ENCODE measurements around the gene S100A4.
"Not testable (repeated sequence)": the region's sequence is repeated elsewhere in the genome, so short reads cannot be mapped to it uniquely, and the experiment has no call there.

Gene S100A4

DNA sequence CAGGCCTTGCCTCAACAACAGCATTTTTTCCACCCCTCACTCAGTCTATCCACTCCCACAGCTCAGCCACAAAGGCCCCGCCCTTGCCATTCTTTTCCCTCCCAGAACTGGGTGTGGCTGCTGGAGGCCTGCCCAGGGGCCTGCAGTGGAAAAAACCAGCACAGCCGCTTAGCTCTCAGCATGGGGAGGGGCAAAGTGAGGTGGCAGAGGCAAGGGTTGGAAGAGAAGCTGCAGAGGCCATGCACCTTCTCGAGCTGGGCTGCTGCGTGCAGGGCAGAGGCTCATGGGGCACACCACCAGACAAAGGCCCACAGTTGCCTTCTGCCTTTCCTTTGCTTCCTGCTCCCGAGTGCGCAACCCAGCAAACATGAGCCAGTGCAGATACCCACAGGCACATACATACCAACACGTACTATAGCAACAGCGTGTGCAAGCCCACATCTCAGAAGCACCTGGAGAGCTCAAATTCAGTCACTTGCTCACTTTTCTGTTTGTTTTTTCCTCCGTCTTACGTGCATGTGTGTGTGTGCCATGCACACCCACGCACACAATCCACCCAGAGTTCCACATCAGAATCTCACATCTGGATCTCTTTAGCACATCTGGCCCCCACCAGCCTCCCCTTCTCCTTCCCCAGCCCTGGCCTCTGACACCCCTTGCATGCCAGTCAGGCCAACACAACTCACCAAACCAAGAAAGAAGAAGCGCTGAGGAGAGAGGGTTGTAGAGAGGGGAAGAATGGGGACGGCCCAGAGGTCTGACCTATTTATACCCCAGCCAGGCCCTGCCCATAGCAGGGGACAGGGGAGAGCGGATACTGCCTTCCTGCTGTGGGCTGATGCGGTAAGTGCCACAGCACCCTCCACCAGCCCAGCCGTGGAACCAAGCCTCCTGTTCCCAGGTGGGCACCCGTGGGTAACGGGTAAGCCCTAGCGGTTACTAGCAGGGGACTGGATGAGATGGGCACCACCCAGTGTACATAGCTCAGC, at the start of gene S100A4:
Gene S100A4 (minus strand): TSS at position 740 of the 989 bp plus-strand sequence. CDS start 1,012 bp downstream, outside the sequence.
- peak; percentile 88 for DNase-seq

DNA sequence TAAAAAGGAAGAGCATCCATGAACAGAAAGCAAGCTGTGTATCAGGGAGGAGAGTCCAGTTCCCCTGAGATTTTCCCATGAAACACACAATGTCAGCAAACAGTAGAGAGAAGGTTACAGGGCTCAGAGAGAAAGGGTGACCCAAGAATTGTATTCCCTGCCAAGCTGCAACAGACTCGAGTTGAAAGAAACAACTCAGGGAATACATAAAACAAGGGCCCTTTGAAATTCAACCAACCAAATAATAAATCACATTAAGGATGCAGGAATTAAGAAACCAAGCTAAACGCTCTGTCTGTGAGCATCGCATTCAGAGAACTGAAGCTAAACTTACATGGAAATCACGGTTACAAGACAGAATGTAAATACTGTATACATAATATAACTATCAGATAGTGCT, 47.1 kb upstream of the S100A4 start:
- DNase-seq = no peak

DNA sequence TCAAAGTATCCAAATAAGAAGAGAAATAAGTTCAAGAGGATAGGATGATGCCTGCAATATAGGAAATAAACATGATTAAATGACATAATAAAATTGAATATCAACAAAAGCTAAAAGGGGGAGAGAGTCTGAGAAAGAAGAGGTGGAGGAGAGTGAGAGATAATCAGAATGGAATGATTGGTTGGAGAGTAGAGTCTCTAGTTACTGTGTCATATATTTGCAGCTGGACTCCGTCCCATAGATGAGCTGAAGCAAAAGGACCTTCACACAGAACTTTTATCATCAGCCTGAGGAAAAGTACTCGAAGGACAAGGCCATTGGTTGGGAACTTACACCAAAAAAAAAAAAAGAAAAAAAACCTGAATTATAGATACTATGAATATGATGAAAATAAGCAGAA, 42.9 kb upstream of the S100A4 start:
- DNase-seq = no peak

DNA sequence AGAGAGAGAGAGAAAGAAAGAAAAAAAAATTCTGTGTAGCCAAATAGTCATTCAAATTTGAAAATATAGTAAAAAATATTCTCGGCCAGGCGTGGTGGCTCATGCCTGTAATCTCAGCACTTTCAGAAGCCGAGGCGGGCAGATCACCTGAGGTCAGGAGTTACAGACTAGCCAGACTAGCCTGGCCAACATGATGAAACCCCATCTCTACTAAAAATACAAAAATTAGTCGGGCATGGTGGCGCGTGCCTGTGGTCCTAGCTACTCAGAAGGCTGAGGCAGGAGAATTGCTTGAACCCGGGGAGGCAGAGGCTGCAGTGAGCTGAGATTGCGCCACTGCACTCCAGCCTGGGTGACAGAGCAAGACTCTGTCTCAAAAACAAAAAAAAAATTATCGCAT, 42.4 kb upstream of the S100A4 start:
- DNase-seq = not testable (repeated sequence)

DNA sequence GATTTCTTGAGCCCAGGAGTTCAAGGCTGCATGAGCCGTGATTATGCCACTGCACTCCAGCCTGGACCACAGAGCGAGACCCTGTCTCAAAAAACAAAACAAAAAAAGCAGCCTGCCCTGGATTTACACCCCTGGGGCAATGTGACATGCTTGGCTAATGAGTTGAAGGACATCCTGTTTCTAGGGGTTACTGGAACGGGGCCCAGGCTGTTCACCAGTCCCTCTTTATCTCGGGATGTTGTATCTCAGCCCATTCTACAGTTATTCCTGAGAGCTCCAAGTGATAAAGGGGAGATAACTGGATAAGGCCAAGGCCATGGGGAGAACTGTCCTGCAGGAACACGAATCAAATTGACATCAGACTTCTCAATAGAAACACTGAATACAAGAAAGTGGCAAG, 41.7 kb upstream of the S100A4 start:
- no peak for DNase-seq

DNA sequence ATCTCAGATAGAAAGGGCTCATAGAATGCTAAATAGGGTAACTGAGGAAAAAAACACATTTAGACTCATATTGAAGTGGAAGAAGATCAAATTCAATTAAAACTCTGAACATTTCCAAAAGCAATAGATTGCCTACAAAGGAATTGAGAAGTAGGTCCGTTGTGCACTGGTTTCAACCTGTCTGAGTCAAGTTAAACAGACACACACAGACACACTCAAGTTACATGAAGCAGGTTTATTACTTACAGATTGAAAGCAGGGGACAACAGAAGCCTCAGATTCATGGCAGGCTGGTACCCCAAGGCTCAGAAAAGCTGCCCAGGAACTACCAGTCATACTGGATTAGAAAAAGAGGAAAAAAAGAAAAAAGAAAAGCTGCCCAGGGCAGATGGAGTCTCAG, 40.7 kb upstream of the S100A4 start:
- no peak for DNase-seq

DNA sequence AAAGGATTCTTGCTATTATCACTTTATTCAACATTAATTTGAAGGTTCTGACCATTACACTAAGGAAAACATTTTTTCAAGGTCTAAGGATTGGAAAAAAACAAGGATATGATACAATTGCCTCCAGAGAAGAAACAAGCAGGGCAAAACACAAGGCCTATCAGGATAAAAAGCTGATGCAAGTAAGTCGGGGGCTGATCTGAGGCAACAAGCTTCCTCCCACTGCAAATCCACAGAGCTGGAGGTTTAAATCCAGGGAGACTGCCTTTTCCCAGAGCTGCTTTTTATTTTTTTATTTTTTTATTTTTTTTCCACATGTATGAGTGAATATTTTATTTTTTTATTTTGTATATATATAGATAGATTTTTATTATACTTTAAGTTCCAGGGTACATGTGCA, 39.4 kb upstream of the S100A4 start:
- DNase-seq = no peak

DNA sequence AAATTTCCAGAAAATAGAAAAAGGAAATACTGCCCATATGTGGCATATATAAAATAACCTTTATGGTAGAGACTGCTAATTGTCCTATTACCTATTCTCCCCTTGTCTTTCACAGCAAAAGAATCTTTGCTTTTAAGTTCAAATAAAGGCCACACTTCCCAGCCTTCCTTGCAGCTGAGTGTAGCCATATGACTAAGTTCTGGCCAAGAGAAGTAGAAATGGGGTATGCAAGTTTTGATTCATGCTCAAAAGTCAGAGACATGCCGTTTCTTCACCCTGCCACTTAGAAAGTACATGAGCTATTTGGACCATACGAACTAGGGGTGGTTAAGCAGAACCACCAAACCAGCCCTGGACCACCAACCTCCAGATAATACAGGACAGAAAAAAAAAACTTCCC, 38.4 kb upstream of the S100A4 start:
- no peak for DNase-seq

DNA sequence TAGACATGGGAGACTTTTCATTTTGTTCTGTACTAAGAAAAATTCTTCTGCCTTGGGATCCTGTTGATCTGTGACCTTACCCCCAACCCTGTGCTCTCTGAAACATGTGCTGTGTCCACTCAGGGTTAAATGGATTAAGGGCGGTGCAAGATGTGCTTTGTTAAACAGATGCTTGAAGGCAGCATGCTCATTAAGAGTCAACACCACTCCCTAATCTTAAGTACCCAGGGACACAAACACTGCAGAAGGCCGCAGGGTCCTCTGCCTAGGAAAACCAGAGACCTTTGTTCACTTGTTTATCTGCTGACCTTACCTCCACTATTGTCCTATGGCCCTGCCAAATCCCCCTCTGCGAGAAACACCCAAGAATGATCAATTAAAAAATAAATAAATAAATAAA, 37.9 kb upstream of the S100A4 start:
- DNase-seq = not testable (repeated sequence)

DNA sequence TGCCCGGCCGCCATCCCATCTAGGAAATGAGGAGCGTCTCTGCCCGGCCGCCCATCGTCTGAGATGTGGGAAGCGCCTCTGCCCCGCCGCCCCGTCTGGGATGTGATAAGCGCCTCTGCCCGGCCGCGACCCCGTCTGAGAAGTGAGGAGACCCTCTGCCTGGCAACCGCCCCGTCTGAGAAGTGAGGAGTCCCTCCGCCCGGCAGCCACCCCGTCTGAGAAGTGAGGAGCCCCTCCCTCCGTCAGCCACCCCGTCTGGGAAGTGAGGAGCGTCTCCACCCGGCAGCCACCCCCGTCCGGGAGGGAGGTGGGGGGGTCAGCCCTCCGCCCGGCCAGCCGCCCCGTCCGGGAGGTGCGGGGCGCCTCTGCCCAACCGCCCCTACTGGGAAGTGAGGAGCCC, 37.2 kb upstream of the S100A4 start:
- not testable (repeated sequence) for DNase-seq

DNA sequence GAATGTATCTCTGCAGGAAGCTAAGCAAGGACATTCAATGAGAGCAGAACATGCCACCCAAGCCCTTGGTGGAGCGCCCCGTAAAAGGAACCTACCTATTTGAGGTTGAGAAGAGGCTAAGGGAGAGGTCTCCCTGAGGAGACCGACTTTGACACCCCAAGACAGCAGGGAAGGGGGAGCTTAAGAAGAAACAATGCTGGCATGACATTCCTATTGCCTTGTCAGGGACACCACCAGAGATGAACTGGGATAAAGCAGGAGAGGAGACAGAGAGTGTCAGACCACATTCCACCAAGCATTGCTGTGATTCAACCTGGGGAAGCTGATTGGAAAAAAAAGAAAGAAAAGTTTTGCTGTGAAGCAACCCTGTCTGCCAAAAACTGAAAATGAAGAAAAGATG, 33.3 kb upstream of the S100A4 start:
- no peak for DNase-seq

DNA sequence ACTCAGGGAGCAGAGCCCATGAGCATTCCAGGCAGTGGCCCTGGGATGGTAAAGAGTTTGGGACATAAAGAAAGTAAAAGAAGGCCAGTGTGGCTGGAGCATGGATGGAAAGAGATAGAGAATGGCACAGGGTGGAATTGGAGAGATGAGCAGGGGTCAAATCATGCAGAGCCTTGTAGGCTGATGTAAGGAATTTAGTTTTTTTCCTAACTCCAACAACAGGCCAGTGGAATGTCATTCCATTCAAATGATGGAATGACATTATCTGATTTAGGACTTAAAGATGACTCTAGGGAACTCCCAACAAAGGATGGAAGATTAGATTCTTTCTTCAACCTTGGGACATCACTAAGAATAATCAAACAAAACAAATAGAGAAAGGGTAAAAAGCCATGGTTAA, 32.9 kb upstream of the S100A4 start:
- no peak for DNase-seq

DNA sequence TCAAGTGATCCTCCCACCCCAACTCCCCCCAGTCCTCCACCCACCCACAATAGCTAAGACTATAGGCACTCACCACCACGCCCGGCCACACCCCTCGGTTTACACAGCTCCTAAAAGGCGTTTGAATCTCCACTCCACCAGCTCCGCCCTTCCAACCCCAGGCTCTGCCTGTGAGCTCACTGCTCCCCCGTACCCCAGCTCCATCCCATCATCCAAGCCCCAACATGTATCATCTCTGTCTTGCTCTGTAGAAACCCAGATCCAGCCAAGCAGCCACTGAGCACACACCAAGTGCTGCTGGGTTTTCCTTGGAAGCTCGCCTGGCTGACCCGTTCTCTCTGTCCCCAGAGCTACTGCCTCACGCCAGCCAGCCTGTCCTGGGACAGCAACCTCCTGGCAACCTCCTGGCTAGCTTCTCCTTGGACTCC, 32.0 kb upstream of the S100A4 start:
- no peak for DNase-seq

DNA sequence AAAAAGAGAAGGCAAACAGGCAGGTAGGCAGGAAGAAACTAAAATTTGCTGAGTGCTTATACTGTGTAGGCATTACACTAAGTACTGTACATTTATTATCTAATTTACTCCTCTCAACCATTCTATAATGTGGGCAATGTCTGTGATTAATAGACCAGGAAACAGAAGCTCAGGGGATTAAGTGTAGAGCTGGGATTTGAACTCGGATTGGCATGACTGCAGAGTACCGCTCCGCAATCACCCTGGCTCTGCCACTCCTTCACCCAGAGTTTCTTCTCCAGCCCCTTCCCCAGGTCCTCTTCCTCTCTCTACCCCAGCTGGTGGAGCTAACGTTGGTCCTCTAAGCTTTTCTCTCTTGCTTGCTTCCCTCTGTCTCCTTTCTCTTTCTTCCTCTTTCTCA, 31.5 kb upstream of the S100A4 start:
- no peak for DNase-seq

DNA sequence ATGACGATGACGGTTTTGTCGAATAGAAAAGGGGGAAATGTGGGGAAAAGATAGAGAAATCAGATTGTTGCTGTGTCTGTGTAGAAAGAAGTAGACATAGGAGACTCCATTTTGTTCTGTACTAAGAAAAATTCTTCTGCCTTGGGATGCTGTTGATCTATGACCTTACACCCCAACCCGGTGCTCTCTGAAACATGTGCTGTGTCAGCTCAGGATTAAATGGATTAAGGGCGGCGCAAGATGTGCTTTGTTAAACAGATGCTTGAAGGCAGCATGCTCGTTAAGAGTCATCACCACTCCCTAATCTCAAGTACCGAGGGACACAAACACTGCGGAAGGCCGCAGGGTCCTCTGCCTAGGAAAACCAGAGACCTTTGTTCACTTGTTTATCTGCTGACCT, 29.9 kb upstream of the S100A4 start:
- not testable (repeated sequence) for DNase-seq

DNA sequence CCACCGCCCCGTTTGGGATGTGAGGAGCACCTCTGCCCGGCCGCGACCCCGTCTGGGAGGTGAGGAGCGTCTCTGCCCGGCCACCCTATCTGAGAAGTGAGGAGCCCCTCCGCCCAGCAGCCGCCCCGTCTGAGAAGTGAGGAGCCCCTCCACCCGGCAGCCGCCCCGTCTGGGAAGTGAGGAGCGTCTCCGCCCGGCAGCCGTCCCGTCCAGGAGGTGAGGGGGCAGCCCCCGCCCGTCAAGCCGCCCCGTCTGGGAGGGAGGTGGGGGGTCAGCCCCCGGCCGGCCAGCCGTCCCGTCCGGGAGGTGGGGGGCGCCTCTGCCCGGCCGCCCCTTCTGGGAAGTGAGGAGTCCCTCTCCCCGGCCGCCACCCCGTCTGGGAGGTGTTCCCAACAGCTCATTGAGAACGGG, 29.5 kb upstream of the S100A4 start:
- DNase-seq = not testable (repeated sequence)

DNA sequence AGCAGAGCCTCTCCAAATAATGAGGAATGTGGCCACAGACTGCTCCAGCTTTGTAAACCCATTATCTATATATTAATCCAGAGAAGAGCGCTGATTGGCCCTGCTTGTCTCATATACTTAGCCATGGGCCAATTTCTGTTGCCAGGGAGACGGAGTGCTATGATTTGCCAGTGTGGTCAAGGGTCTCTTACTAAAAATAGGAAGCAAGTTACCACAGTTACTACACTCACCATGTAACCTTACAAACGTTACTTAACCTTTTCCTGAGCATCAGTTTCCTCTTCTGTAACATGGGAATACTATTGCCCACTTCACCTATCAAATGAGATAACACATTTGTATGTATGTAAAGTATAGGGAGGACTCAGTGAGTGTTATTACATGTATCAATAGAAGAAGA, 27.7 kb upstream of the S100A4 start:
- no peak for DNase-seq

DNA sequence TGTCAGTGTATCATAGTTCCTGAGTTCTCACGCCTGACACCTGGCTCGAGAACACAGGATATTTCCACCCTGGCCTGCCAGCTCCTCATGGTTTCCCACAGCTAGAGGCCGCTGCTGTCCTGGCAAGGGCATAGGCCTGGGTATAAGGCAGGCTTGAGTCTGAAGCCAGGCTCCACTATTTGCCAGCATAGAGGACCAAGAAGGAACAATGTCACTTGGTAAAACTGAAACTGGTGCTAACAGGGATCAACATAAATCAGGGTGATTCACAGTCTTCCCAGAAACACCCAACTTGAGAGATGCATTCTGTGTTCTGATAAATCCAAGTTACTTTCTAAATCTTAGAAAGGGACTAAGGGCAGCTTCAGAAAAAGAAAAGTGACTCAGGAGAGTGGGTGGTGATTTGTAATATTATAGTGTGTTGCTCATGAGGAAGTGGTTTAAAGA, 27.0 kb upstream of the S100A4 start:
- peak; percentile 30 for DNase-seq

DNA sequence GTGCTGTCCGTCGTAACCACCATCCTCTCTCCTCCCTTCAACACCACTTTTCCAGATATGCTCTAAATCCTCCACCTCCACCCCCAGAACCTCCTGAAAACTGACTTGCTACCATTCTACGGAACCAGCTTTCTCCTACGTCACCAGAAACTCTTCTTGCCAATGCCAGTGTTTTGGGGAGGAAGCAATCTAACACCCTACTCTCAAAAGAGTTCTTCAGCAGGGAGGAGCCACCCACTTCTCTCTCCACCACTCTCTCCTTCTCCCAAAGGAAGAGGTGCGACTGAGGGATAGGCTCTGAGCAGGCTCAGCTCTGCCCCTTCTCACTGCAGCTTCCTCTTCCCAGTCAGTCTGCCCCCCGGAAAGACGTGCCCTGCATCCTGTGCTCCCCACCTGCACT, 26.1 kb upstream of the S100A4 start:
- DNase-seq = no peak

DNA sequence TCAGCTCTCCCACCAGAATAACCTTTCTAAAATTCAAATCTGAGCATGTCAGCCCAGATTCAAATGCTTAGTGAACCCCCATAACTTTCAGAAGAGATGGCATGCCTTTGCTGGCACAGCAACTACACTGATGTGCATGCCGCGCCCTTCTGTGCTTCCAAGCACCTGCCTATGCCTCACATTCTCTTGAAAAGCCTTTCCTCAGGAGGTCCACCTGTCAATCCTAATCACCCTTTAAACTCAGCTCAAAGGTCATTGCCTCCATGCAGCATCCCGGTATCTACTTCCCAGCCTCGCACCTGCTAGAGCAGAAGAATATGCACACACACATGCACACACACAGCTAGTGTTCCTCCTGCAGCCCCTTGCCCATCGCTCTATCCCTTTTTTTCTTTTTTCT, 25.3 kb upstream of the S100A4 start:
- DNase-seq = no peak

DNA sequence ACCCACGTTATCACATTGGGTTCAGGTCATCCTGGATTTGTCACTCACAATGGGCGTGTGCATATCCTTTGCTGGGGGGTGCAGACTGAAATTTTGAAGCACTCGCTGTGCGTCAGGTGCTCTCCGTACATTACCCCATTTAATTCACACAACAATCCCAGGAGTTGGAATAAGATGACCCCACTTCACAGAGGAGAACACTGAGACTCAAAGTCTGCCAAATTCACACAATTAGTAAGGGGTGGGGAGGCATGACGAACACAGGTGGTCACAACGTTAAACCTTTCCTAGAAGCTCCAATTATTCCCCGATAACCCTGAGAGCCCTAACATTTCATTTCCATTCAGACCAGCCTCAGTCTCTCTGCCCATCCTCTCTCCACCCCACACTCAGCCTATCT, 23.9 kb upstream of the S100A4 start:
- DNase-seq = no peak

DNA sequence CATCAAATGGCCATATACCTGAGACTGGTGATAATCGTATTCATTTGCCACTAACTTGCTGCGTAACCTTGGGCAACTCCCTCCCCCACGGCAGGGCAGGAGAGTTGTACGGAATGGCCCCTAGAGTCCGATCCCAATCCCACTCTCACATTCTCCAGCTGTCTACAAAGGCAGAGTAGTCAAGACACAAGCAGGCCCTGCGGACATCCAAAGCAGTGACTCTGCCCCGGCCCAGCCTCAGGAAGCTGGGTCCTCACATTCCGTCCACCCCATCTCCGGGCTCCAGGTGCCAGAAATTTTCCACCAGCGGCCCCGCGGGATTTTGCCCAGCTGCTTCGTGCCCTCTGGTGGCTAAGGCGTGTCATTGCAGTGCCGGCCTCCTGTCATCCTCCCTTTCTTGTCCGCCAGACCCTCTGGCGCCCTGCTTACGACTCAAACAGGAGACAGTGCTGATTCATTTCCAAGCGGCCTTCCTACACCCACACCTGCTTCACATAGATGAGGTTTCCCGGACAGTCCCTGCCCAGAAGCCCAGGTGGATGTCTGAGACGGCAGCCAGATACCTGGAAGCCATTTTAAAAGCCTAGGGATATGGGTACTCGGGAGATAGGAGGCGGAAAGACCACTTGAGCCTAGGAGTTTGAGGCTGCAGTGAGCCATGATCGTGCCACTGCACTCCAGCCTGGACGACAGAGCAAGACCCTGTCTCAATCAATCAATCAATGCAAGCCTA, 22.9 kb upstream of the S100A4 start:
- peak; percentile 73 for DNase-seq

DNA sequence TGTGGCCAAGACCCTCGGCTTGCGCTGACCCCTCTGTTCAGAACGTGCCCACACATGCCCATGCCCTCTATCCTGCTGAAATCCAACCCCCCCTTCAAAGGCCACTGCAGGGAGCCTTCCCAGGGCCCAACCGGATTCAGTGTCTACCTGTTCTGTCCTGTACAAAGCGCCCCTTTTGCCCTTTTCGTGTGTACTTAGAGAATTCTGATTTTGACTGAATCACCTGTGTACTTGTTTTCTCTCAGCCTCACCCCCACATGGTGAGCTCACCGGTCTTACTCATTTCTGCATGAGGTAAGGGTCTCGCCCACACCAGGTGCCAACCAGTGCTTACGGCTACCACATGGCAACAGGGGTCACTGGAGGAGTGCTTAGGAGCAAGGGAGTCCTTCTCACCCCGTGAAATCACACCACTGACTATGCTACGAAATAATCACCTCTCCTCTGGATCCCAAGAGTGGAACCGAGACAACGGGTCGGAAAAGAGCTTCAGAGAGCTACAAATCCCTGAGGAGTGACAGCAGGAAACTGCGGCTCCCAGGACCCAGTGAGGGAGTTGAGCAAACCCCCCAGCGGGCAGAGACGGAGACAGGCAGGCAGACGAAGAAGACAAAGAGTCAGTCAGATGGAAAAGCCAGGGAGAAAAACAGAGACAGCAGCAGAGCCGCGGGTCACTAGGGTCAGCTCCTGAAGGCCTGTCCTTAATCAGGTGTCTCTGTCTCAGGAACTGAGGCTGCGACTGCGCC, 22.2 kb upstream of the S100A4 start:
- DNase-seq = no peak

Data from activated CD4-positive, alpha-beta T cell treated with anti-CD3 and anti-CD28 coated beads for 1 hour (primary cell).